HG03108 (cell line): ENCODE data around the gene DGKA.

ENCODE experiments used
- ATAC-seq: cut with Tn5 transposase; IDR thresholded peaks from one replicate; pipeline ENCODE4 v1.9.1; 2021; ENCODE audit warnings: moderate library complexity; ENCODE audit not compliant: unreplicated experiment

DGKA gene

DNA sequence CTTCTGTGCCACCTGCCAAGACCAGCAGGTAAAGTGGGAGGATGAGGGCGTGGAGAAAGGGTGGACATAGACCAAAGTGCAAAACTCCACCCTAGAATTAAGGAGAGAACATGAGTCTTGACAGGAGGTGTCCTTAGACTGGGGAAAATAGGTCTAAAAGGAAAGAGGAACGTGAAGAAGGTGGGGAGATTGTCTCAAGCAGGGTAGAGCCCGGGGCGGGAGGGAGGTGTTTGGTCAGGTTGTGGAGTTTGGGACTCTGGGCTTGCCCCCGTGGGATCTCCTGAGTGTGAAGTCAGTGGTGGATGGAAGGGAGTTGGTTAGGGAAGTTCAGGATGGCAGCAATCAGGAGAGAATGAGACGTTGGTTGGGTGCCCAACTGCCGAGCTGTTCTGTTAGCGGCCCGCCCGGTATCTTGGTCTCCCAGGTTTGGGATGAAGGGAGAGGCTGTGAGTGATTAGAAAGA lies 386 bp downstream of the DGKA start:
- no peak for ATAC-seq

DNA sequence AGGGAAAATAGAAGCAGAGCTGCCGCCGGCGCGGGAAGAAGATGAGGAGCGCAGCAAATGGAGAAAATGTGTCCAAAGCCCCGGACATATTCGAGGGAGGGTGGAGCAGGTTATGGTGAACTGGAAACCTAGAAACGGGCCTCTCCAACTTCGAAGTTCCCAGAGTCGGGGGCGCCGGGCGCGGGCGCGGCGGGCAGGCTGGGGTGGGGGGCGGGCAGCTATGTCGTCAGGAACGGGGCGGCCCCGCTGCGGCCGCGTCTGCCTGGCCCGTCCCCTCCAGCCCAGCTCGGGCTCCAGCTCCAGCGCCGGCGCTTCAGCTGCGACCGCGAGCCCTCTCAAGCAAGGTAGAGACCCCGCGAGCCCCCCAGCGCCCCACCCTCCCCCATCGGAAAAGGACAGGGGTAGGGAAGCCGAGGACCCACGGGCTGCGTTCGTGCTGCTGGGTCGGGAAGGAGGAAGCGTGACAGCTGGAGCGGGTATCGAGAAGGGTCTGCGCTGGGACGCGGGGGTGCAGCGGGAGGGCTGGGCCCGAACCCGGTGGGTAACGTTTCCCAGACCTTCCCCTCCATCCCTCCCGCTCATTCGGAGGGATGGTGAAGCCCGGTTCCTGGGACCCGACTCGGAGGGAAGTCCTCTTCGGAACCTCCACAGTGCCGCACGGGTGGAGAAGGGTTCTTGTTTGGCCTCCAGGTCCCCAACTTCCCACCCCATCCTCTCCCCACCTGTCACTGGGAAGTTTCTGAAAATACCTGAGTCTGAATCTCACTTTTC lies 1.0 kb downstream of the DGKA start:
- no peak for ATAC-seq

DNA sequence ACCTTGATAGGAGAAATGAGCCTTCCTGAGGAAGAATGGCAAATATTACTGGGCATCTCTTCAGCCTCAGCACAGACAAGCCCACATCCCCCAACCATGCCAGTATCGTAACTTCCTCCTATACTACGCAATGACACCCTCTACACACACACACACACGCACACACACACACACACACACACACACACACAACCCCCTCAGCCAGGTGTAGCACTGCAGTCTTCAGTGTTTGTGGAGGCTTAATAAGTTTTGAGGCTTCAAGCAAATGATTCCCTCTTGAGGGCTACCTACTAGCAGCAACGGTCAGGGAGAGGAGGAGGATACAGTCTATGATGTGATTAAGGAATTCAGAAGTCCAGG lies 1.6 kb downstream of the DGKA start:
- ATAC-seq = no peak

DNA sequence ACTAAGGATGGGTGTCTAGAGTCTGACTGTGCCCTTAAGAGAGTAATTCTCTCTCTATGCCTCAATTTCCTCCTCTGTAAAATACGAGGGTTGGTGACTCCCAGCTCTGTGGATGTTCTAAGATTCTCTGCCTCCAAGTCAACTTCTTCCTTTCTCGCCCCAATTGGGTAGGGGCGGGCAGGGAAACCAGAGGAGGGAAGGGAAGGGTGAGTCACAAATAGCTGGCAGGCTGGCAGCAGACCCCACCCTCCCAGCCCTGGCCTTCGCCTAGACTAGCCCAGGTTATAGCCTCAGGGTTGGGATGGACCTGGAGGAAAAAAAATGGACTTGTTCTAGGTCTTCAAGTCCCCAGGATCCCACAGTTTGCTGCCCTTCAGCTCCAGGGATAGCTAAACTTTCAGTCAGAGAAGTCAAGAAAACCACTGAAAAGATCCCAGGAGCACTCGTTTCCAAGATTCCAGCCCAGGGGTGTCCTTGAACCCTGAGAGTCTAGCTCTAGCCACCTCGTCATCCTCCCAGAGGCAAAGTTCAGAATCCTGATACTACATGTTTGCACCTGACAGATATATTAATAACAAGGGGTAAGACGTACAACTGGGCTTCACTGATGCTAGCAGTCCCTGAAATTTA lies 2.3 kb downstream of the DGKA start:
- ATAC-seq = no peak

DNA sequence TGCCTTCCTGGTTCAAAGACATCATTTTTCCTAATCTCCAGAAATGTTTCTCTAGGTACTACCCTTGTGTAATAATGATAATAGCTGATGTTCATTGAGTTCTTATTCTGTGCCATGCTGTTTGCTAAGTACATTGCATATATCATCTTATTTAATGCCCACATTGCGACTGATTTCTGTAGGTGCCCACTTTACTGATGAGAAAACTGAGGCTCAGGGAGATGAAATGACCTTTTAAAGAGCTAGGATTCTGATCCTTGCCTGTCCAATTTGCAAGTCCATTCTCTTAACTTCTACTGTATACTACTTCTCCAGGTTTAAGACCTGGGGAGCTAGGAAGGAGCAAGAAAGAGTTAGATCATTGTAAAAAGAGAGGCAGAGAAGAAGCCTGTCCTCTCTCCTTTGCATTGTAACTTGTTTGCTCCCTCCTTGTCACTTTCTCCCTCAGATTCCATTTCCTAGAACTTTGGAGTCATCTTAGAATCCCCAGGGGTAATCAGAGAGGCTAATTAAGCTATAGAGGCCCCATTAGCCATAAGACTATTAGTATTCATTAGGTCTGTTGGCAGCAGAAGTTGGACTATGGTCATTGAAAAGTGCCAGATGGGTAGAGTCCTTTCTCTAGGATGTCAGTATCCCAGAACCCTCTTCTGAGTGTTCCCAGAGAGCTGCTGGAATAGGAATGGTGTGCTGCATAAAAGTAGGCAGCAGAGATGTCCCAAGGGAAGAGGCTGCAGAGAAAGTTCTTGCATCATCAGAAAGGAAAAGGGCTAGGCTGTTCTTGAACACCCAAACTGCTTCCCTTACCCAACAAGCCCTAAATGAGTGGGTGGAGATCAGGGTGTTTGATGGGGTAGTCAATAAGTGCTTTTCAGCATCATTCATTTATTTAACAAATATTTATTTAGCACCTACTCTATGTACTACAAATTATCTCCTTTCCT lies 3.1 kb downstream of the DGKA start:
- no peak for ATAC-seq

DNA sequence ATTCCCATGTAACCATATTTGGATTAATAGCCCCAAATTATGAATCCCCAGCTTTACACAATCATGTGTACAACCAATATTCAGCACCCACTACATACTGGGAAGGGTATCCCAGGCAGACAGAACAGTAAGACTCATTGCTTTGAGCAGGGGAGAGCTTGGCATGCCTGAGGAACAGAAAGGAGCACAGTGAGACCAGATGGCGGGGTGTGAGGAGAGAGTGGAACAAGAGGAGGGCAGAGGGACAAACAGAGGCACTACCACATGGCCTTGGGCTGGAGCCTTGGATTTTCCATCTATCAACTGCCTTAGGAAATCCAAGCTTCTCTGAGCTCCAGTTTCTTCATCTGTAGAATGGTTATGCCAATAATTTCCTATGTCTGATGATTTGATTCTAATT lies 3.8 kb downstream of the DGKA start:
- ATAC-seq = no peak

DNA sequence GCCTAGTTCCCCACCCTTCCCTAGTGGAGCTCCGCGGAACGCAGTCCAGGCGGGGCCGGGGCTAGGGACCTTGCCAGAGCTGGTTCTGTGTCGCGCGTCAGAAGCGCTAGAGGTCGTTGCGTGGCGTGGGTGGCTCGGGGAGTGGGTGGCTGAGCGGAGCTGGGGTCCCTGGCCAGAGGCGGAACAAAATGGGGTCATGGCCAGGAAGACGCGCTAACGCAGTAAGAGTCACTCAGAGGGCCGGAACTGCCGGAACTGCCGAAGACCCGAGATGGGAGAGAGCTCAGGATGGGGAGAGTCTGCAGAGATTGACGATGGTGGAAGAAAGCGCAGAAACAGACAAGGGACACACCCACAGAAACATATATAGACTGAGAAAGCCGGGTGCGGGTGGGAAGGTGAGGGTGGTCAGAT lies 4.8 kb downstream of the DGKA start:
- no peak for ATAC-seq

DNA sequence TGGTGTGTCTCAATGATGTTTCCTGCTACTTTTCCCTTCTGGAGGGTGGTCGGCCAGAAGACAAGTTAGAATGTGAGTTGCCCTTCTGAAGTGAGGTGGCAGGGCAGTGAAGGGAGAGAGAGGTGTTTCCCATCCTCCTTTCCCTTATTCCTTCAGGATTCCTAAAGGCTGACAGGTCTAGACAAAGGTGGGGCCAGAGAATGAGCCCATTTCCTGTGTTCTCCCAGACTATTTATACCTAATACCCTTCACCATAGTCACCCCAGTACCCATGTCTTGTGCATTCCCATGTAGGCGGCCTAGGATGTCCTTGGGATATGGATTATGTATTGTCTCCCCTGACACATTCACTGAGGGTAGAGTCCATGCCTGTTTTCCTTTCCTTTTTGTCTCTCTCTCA lies 7.0 kb downstream of the DGKA start:
- ATAC-seq = no peak

DNA sequence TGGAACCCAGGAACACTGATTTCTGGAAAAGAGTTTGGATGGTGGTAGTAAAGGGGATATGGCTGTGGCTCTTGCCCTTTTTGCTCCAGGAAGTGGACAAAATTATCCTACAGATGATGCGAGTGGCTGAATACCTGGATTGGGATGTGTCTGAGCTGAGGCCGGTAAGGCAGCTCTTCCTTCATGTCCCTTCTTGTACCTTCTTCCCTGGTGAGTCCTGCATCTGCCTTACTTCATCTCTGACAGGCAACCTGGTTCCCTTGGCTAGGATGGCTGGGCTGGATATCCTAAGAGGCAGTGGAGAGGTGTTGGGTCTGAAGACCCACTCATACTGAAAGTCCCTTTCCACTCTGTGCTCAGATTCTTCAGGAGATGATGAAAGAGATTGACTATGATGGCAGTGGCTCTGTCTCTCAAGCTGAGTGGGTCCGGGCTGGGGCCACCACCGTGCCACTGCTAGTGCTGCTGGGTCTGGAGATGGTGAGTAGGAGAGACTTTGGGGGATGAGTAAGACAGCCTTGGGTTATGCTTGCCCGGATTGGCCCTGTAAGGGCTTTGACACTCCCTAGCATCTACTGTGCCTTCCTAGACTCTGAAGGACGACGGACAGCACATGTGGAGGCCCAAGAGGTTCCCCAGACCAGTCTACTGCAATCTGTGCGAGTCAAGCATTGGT lies 8.0 kb downstream of the DGKA start:
- no peak for ATAC-seq

DNA sequence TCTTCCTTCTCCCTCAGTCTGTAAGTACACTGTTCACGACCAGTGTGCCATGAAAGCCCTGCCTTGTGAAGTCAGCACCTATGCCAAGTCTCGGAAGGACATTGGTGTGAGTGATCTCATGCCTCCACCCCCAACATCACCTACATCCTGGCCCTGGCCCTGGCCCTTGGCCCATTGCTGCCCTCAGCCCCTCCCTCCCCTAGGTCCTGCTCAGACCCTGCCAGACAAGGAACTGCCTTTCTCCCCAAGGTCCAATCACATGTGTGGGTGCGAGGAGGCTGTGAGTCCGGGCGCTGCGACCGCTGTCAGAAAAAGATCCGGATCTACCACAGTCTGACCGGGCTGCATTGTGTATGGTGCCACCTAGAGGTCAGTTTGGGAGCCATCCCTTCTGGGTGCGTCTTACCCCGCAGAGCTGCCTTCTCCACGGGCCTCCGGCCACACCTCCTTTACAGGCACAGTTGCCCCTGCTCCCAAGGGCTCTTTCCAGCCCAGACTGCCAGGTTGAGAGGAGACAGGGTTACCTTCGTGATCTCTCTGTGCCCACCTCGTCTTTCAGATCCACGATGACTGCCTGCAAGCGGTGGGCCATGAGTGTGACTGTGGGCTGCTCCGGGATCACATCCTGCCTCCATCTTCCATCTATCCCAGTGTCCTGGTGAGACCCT lies 9.2 kb downstream of the DGKA start:
- peak; percentile 93 for ATAC-seq

DNA sequence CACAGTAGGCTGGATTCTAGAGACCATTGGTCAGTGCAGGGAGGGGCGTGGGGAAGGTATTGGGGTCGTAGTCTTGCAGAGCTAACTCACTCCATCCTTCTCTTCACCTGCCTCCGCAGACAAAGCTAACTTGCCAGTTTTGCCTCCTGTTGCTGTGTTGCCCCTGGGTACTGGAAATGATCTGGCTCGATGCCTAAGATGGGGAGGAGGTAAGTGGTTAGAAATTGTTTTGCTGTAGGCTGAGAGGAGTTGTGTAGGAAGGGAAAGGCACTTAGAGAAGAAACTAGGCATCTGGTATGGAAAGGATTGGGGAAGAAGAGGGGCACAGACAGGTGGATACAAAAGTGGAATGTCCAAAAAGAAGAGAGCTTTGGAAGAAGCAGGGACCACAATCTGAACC lies 11.1 kb downstream of the DGKA start:
- ATAC-seq = no peak

DNA sequence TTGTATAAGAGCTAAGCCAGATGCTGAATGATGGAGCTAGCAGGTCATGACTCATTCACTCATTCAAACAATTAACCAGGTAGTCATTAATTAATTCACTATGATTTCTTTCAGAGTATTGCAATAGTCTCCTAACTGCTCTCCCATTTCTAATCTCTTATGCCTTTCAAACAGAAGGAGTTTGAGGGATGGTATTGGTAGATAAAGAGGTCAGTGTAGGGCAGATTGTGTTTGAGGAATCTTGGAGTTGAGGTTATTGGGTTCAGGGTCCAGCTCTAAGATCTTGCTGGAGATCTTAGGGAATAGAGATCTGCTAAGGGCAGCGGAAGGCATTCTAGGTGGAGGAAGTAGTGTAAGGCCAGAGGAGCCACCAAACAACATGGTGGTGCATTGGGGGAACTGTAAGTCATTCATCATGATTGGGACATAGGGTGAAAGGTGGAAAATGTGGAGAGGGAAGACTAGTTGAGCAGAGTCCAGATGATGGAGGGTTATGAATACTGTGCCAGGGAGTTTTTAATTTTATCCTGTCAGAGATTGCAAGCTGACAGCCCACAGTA lies 11.7 kb downstream of the DGKA start:
- no peak for ATAC-seq

DNA sequence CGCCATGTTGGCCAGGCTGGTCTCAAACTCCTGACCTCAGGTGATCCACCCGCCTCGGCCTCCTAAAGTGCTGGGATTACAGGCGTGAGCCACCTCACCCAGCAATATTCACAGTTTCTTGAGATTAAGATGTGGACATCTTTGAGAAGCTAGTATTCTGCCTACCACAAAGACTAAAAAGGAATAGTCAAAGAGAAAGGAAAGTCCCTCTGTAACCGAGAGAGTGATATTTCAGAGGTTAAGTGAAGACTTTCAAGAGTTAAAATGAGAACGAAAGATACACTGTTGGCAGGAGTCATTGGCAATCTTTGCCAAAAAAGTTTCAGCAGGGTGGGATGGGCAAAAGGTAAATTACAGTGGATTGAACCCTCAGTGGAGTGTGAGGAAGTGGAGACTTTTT lies 15.6 kb downstream of the DGKA start:
- ATAC-seq = no peak

DNA sequence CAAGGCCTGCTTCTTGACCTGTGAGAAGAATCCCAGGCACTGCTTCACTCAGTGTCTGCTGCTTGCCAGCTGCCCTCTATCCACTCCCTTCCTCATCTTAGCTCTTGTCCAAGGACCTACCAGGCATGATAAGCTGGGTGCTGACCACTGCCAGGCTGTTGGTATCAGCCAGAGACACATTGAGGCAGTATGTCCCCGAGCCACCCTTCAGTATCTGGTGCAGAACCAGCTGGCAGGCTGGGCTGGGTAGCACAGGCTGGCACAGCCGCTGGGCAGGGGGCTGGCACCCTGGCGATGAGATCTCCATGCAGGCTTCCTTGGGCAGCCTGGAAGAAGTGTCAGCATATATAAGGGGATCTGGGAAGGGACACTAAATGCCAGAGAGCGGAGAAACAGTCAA lies 24.4 kb downstream of the DGKA start:
- ATAC-seq = no peak

DNA sequence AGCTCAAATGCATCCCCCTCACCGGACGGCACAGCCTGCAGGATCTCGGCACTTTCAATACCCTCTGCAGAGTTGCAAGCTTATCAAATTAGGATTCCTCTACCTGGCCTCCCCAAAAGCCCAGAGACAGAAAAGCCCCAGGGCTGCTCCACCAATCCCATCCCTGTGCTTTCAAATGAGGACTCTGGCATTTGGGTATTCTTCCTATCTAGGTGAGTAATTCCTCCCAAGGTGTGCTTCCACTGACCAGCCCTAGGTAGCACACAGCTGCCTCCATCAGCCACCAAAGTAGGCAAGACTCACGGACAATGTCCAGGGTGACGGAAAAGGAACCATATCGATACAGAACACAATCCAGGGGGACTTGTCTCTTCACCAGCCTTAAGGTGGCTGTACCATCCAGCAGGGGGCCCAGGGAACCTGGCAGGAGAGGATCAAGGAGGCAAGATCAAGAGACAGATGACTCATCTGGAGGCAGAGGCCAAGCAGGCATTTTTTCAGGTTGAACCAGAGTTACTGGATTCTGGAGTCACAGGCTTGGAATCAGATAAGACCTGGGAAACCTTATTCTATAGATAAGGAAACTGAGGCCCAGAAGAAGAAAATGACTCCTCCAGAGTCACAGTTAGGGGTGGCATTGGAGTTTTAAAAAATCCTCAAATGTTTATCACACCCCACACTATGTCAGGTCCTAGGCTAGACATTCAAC lies 25.0 kb downstream of the DGKA start:
- ATAC-seq = no peak

DNA sequence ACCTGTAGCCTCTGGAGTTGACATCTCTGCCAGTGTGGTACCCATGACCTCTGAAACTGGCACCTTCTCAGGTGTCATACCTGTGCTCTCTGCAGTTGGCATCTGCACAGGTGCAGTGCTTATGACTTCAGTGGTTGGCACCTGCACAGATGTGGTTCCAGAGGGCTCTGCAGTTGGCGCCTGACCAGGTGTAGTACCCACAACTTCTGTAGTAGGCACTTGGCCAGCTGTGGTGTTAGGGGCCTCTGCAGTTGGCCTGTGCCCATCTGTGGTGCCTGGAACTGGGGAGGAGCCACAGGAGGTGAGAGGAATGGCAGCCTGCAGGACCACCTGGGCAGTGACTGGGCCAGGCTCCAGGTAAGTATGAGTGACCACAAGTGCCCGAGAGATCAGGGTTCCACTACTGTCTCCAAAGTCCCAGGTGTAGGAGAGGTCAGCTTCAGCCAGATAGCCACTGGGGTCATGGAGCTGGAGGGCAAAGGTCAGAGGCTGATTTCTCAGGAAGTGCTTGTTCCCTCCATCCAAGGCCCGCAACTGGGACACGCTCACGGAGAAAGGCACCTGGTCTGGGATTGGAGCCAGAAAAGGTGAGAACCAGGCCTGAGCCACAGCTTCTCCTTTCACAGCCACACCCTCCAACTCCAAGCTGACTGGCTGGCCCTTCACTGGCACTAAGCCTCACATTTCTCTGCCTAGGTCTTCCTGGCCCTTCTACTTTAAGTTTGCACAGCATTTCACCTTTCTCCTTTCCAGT lies 26.3 kb downstream of the DGKA start:
- no peak for ATAC-seq

DNA sequence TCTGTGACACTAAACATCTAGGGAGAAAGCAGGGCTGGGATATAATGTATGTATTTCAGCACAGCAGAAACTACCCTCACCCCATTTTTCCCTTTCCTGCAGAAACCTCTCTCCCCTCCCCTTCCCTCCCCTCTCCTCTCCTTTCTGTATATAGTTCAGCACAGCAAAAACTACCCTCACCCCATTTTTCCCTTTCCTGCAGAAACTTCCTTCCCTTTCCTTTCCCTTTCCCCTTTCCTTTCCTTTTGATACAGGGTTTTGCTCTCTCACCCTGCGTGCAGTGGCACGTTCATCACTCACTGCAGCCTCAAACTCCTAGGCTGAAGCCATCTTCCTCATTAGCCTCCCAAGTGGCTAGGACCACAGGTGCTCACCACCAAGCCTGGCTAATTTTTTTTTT lies 32.8 kb downstream of the DGKA start:
- ATAC-seq = no peak

DNA sequence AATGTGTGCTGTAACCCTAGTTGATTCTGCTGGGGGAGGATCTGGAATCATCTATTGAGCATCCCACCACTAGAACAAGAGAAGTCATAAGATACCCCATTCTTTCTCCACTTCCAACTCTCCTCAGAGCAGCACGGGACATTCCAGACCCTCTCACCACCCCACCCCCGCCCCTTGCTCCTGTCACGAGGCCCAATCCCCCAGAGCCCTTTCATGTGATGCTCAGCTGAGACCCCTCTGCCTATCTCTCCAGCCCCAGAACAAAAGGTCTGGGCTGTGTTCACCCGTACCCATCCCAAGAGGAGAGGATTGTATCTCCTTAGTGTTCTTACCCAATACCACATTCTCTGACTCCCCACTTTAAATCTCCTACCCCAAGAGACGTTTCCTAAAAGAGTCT lies 34.3 kb downstream of the DGKA start:
- ATAC-seq = no peak

DNA sequence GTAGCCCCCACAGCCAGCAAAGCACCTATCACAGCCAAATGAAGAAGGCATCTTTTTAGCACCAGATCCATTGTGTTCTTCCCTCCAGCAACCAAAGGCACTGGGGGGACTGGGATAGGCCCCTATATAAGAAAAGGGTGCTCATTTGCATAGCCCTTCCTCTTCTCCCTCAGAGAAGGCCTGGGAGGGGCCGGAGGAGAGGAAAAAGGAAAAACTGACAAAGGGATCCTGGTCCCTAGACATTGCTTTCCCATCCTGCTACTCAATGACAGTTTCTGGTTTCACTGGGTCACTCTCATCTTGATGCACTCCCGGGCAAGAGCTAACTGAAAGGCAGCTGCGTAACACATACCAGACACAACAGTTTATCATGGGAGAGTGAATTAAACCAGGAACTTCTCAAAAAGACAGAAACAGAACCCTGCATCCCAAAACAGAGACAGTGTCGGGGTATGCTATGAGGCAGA lies 35.0 kb downstream of the DGKA start, which contains the start of gene PMEL:
Gene PMEL, minus strand, starts transcription at position 102 of the 467 bp plus-strand sequence. Its CDS starts 31 bp downstream, at position 71.
- ATAC-seq = no peak
